Dedifferentiated amniotic fluid mesenchymal stem cell (primary cell): ENCODE results near the gene CHST3.
"Not testable (repeated sequence)": the region's sequence is repeated elsewhere in the genome, so short reads cannot be mapped to it uniquely, and the experiment has no call there.

ENCODE experiments used
- DNase-seq: peaks from one replicate; pipeline ENCODE4 v3.0.0-alpha.2; 2016; ENCODE audit errors: extremely low spot score

The CHST3 gene

DNA sequence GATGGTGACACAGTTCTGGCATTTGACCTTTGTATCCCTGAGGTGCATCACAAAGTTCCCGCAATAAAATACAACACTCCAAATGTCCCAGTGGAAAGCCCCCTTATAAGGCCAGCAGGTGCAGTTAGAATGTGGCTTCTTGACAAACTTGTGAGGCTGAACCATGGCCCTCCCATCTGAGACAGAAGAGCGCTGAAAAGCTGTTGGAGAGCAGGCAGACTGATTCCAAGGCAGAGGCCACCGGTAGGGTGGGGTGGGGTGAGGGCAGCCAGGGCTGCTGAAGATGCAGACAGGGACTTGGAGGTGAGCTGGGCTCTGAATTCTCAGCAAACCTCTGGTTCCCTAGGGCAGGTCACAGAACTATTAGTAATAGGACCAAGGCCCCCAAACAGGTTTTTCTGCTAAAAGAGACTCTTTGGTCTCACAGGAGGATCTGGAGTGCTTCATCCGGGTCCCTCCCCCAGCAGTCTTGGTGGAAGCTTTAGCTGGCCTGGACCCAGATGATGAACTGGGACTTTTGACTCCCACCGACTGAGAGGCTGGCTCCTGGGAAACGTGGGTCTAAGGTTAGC lies 15.6 kb upstream of the CHST3 start:
- DNase-seq: no peak

DNA sequence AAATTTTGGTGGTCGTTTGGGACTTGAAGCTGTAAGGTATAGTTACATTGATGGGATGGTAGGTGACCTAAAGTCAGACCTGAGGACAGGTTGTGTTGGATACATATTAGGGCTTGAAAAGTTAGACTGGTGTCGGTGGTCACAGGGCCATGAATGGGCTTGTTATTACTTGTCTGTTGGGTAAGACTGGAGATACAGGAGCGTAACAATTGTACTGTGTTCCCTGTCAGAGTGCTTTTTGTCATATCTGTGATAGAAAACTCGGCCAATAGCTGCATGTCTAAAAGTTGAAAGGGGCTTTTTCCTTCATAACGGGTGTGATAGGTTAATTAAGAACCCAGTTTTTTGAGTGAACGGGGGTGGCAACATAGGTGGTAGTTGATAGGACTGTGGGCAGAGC lies 13.5 kb upstream of the CHST3 start:
- no peak for DNase-seq

DNA sequence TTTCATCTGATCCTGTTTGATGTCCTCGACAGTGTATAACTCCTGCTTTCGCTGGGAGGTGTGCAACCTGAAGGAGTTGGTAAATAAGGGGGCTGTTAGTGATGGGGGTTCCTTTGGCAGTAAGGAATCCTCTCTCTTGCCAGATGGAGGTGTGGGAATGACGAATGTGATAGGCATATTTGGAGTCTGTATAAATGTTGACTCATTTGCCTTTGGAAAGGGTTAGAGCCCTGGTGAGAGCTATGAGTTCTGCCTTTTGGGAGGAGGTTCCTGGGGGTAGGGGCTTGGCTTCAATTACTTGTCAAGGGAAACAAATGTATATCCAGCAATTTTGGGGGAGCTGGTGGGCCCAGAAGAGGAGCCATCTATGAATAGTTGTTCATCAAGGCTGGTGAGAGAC lies 11.4 kb upstream of the CHST3 start:
- no peak for DNase-seq

DNA sequence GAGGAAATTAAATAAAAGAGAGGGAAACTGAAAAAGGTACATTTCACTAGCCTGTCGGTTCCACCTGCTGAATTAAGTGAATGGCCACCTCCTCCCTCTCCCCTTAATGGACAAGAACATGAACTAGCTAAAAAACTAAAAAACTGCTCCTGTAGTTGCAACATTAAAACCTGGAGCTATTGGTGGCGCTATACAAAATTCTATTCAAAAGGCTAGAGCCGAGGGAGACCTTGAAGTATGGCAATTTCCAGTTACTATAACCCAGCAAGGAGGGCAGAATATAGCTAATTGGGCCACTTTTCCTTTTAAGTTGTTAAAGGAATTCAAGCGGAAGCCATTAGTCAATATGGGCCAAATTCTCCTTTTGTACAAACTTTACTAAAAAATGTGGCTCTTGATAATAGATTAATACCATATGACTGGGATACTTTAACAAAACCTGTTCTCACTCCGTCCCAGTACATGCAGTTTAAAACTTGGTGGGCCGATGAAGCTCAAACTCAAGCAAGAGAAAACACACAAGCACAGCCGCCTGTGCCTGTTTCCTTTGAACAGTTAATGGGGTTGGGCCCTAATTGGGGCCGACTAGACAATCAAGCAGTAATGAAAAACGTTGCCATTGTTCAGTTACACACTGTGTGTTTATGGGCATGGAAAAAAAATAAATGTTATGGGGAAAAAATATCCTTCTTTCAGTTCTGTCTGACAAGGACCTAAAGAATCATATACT lies 6.5 kb upstream of the CHST3 start:
- DNase-seq: no peak

DNA sequence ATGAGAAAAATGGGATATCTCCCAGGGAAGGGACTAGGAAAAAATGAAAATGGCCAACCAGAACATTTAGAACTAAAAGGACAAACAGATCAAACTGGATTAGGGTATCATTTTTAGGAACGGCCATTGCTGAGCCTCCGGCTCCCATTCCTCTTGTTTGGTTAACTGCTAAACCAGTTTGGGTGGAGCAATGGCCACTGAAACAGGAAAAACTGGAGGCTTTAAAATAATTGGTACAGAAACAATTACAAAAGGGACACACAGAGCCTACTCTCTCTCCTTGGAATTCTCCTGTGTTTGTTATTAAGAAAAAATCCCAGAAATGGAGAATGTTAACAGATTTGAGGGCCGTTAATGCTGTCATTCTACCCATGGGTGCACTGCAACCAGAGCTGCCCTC lies 4.7 kb upstream of the CHST3 start:
- DNase-seq: no peak

DNA sequence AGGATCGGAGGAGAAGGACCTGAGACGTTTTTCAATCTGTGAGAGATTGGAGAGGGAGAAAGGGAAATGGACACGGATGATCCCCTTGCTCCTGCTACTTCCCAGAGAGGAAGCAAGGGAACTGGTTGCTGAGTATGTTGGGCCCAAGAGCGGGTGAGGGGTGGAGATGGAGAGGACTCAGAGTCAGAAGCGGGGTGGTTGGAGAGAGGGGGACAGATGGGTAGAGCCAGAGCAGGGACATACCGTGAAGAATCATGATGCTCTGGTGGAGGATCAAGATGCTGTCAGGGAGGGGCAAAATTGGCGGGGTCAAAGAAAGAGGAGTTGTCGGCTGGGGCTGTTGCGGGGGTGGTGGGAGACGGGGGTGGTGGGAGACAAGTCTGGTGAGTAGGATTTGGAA lies 2.4 kb upstream of the CHST3 start:
- DNase-seq: no peak

DNA sequence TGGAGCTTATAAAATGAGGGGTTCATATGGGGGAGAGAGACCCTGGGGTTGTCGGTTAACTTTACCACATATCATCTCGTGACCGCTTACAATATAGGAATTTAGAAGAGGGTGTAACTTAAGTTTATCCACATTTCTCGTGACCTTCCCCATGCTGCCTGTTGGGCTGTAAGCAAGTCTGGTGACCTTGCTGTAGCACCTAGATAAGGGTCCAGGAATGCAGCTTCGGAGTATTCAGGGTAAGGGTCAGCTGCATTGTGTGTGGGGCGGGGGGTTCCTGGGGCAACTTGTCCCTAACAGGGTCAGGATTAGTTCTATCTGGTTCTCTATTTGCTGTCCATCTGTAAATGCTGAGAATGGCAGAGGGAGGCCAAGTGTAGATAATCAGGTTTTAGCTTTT lies 1.3 kb upstream of the CHST3 start:
- DNase-seq: no peak

DNA sequence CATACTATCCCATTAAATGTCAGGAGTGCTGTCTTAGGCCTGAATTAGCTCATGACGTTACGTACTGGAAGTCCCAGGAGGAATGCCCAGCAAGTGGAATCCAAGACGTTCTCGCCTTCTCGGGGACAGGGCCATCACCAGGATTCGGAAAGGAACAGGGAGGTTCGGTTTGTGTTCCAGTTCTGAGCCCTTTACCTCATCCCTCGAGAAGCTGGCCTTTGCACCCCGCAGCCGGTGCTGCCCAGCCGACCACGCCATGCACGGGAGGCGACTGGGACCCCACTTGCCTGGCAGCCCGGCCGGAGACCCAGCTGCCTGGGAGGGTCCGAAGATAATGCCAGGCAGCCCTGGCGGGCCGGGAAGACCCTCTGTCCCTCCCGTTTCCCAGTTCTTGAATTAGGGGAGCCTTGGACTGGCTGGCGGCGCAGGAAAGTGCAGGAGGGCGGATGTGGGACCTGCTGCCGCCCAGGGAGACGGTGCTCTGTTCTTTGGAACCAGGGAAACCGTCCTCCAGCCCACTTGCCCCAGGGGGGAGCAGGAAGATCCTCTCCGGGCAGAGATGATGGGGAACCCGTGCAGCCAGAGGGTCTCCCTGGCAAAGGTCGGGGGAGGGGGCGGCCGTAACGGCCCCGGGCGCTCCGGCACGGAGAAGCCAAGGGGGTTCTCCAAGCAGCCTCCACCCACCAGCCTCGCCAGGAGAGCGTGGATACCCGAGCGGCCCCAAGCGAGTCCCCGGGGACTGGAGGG lies 671 bp upstream of the CHST3 start:
- DNase-seq: no peak

DNA sequence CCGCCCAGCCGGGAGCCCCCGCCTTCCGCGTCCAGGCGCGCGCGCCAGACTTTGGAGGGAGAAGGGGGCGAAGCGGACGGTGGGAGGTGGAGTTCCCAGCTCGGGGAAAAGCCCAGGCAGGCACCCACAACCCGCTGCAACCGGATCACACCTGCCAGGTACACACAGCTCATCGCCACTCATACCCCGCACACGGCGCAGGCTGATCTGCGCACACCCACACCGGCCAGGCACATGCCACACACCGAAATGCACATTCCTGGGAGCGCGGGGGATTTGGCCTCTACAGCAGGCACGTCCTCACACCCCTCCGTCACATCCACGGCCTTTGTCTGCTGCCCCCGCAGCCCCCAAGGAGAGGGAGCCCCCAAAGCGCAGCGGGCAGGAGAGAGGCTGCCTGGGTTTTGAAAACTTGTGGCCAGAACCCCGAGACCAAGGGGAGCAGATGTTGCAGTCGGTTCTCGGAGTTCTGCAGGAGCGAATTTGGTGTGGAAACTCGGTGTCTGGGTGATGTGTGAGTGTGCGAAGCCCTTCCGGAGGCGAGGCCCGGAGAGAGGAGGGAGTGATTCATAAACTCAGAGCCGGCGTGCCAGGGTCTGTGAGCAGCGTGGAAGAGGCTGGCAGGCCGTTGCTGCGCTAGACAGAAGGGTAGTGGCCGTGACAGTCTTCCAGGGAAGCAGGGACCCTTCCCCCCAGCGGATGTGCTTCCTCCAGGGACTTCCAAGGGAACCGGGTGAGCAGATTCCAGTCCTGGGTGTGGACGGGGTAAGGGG lies 734 bp downstream of the CHST3 start:
- peak; percentile 72 for DNase-seq

DNA sequence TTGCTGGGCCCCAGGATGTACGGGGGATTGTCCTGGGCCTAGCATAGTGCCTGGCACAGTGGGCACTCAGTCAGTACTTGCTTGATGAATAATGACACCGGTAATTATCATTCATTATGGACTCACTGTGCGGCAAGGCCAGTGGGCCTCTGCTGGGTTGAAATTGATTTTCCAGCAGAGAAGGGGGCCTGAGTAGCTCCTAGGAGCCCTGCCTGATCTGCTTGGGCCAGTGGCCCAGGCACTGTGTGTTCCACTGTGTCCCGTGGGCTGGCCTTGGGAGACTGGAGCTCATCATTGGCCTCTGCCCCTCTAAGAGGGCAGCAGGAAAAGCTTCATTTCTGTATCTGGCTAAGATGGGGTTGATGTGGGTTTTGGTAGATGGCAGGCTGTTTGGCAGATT lies 1.4 kb downstream of the CHST3 start:
- no peak for DNase-seq

DNA sequence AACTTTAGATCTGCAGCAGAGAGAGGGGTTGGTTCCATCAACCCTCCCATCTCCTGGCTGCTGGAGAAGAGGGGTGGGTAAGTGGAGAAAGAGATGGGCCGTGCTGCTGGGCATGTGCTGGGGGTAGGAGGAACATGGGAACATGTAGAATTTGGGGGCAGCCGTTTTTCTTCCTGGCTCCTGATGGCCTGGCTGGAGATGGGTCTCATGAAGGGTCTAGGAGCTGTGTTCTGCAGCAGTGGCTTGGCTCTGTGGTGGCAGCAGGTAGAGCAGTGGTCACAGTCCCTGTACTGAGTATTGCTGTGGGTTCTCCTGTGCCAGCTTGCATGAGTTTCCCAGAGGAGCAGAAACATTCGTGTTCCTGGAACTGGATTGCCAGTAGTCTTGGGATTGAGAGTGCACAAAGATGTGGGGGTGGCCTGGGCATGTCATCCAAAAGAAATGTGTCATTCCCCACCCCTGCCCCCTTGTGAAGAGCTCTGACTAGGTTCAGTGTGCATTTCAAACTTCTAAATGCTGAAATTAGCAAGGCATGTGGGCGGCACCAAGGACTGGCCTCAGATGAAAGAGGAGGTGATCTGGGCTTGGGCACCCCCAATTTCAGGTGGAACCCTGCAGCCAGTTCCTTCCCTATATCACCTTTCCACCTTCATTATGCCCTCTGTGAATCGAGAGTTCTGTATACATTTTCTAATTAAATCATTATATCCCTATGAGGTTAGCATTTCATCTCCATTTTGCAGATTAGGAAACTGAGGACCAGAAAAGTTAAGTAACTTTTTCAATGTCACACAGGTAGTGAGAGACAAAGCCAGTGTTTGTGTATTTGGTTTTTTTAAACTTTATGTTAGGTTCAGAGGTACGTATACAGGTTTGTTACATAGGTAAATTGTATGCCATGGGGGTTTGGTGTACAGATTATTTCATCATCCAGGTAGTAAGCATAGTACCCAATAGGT lies 2.1 kb downstream of the CHST3 start:
- peak; percentile 55 for DNase-seq

DNA sequence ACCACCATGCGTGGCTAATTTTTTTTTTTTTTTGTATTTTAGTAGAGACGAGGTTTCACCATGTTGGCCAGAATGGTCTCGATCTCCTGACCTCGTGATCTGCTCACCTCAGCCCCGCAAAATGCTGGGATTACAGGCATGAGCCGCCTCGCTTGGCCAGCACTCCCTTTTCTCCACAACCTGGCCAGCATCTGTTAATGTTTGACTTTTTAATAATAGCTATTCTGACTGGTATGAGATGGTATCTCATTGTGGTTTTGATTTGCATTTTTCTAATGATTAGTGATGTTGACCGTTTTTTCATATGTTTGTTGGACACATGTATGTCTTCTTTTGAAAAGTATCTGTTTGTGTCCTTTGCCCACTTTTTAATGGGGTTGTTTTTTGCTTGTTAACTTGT lies 3.8 kb downstream of the CHST3 start:
- not testable (repeated sequence) for DNase-seq

DNA sequence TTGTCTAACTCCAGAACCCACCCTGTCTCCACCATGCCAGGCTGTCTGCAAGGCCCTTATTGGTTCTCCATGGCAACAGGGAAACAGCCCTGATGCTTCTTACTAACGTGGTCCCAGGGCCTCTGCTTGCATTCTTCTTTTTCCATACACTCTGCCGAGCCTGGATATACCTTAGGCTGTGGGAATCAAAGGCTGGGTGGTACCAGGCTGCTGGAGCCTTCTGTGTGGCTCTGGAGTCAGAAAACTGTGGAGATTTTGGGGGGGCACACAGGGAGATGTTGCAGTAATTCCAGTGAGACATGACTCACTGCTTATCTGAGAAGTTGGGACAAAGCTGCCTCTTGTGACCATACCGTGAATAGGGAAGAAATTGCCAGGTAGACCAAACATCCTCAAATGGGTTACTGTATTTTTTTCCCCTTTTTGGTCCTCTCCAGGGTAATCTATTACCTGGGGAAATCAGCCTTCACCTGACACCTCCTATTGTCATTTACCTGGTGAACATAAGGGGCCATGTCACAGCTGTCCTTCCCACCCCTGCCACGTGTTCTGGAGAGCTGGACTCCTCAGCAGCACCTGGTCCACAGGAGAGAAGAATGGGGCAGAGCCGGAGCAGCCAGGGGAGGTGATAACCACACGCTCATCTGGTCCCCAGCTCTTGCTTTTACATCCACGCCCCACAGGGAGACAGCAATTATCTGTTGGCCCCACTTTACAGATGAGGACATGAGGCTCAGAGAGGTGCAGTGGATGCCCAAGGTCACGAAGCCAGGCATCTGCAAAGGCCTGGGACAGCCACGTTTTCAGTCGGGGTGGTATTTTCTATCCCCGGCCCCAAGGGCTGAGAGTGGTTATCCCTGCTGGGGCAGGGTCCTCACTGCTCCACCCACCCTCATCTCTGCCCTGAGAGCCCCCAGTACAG lies 4.6 kb downstream of the CHST3 start:
- no peak for DNase-seq

DNA sequence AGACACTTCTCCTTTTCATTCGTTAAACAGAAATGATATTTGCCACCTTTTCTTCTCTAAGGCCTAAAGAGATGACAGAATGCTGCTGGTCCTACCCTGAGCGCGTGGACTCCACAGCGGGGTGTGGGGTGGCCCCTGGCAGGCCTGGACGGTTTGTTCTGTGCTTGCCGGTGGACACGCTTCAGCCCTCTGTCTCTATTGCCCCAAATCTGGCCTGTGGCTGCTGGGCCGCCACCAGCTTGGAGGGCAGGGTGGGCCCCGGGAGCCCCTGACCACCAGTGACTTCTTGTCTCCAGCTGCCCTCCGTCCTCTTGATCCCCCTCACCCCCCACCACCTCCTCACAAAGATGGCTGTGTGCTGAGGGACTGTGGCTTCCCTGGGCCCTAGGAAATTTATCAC lies 5.7 kb downstream of the CHST3 start:
- no peak for DNase-seq

DNA sequence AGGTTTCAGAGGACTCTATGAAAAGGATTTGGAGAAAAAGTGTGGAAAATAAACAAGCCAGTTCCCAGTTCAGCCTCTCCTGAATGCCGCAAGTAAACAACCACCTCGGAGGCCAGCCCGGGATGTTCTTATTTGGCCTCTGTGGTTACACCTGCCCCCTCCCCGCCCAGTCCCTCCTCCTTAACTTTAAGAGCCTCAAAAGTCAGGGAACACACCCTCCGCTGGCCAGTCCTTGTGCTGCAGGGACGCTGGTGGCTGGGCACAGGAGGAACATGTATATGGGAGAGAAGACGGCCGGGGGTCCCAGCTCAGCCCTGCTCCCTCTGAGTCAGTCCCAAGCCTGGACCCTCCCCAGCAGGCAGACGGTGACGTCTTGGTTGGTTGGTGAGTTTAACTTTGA lies 6.1 kb downstream of the CHST3 start:
- no peak for DNase-seq

DNA sequence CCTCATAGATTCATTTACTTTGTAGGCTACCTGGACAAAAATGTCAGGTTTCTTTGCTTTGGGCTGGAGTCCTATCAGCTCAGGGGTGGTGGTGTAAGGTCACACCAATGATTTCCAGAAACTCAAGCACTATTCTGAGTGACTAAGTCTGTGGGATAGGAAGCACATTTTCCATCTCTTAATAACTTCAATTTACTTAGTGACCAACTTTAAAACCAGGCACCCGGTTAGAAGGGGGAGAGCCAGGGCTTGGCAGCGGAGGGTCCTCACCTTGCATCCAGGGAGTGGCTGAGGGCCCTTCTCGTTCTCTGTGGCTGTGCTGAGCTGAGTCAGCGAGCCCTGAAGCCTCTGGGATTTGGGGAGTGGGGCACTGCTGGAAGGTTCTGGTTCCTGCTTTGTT lies 6.7 kb downstream of the CHST3 start:
- no peak for DNase-seq

DNA sequence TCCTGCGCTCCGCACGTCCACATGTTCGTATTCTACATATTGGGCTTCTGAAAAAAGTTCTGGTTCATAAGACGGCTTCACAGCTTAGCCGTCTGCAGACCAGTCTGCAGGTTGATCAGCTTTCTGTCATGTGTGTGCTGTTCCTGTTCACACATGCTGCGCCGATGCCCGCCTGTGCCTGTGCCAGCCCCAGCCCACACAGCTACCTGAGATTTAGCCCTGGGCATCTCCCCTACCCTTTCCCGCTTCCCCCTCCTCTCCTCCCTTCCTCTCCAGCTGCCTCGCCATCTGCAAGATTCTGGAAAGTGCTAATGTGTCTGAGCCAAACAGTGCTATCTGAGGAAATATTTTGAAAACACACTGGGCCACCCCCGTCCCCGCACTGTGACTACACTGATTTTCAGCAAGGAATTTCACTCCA lies 7.1 kb downstream of the CHST3 start:
- no peak for DNase-seq

DNA sequence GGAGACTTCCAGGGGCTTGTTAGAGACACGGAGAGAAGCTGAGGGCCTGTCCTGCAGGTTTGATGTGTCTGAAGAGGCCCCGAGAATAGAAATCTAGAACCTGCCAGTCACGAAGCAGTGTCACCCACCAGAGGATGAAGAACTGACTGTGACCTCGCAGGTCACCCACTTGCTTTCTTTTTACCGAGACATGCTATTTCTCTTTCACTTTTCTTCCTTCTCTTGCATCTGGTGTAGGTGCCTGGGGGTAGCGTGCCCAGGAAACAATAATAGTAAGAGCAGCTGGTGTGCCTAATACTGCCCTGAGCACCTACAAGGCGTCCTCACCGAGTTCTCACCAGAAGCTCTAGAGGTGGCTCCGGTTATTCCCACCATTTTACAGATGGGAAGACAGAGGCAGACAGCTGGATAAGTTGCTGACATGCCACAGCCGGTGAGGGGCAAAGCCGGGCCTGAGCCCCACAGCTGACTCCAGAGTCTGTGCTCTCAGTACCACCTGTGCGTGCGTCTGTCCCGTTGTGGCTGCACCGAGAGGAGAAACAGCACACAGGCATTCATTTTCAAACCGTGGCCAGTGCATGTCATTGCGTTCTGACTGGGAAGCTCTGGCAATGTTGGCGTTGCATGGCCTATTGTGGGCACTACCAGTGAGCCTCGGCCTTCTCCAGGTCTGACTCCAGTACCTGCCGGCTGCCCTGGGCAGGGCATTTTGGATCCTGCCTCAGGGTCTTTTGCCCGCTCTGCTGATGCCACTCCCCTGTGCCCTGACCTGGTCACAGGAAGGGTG lies 7.8 kb downstream of the CHST3 start:
- DNase-seq: no peak
